DMS53 treated with DMSO at 0.1 percent for 48 hours (cell line): ENCODE data around the gene JAZF1.

Source experiments
- DNase-seq: peaks from one replicate; lab custom pipeline; 2025; ENCODE audit not compliant: unreplicated experiment; lab: John Stamatoyannopoulos, UW

The JAZF1 gene

GRCh38 chr7:28180364-28181147, at the start of gene JAZF1:
Gene JAZF1, minus strand, starts transcription at chr7:28180795.
- peak; percentile 68 for DNase-seq

DNA sequence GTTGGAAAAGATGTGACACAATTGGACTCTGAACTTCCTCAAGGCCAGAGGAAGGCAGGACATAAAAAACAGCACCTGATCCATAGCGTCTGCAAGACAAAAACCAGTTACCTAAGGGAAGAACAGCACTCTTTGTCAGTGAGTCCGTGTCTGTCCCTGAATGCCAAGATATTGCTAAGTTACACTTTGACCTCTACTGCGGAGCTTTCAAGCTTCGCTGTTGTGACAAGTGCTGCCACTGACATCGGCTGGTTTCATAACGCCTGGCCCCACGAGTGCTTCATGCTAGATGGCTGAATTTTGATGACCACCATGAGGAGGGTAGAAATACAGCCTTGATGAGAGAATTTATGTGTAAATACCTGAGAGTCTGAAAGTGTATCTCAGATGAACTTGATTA, 49.7 kb upstream of the JAZF1 start:
- DNase-seq = no peak

GRCh38 chr7:28228396-28228795, 47.8 kb upstream of the JAZF1 start:
- DNase-seq = no peak

DNA sequence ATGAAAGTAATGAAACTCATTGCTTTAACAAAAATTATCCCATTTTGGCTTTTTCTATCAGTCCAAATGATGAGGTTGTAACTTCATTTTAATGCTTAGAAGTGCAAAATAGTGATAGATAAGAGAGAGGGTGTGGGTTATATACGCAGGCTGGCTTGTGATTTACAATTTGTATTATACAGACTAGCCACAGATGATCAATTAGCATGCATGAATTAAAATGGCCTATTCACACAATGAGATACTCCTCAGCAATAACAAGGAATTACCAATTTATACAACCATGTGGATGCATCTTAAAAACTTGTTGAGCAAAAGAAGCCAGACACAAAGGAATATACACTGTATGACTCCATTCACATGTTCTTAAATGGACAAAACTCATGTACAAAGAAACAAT, 45.4 kb upstream of the JAZF1 start:
- no peak for DNase-seq

DNA sequence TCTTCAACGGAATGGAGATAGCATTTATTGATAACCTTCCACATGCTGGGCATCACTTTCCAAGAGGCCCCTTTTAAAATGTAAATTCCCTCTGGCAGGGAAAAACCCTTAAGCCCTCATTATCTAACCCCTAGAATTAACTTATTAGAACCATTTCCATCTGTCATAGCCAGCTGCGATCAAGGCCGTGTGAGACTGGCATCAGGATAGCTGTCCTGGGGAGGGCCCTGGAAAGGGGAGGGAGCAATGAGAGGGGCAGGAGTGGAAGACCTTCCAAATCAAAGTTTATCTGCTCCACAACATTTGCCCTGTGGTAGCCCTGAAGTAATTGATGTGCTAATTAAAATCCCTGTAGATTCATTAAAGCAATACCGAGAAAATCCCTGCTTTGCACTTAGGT, 45.0 kb upstream of the JAZF1 start:
- DNase-seq = no peak

DNA sequence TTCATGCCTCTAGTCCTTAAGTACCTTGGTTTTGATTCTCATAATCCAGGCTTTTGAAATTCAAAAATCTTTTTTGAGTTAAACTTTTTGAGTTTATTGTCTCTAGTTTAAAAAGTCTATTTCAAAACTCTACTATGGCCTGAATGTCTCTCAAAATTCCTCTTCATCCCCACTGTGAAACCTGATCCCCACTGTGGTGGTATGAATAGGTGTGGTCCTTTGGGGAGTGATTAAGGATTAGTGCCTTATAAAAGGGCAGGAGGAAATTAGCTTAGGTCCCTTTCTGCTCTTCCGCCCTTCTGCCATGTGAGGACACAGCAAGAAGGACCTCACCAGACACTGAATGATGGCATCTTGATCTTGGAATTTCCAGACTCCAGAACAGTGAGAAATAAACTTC, 44.1 kb upstream of the JAZF1 start:
- no peak for DNase-seq

GRCh38 chr7:28224172-28224571, 43.6 kb upstream of the JAZF1 start:
- no peak for DNase-seq

DNA sequence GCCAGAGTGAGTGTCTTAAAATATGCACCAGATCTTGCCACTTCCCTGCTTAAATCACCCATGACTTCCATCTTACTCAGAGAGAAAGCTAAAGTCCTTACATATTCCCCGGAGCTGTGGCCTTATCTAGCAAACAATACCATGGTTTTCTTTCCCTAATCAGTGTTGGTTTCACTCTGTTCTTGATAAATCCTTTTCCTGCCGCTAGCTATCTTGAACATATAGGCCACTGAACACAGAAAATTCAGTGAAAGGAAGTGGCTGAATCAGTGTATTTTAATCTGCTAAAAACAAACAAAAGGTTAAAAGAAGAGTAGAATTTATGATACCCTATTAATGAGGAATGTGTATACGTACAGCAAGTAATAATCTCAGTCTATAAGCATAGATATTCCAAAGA, 42.0 kb upstream of the JAZF1 start:
- no peak for DNase-seq

DNA sequence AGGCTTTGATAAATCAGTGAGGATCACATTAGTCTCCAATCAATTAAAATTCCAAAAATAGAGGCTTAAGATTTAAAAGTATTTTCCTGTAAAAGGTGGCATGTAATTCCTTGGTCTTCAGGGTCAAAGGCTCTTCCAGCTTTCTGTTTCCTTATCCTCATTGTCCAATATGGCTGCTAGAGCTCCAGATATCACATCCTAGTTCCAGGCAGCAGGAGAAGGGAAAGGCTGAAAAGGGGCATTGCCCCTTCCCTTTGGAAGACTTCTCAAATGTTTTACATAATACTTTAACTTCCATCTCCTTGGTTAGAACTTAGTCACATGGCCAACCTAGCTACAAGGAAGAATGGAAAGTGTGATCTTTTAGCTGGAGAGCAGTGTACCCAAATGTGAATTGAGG, 39.2 kb upstream of the JAZF1 start:
- no peak for DNase-seq

GRCh38 chr7:28217143-28217542, 36.5 kb upstream of the JAZF1 start:
- peak; percentile 65 for DNase-seq

- DNase-seq = no peak
These were observed 30.4 kb upstream of the JAZF1 start for GRCh38 chr7:28211006-28211405.

DNA sequence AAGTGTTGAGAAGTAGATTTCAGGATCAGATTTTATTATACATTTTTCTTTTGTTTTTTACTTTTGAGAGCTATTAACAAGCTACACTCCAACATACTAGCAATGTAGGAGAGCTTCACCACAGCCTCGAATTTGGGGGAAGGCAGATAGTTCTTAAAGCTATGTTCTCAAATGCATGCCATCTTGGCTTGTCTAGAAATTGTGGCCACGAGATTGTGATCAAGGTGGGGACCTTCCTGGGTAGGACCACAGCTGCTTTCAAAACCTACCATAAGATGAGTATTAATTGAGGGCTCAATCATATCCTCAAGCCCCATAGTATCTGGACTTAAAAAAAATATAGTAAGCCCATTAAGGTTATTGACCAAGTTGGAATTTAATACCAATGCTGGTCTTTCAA, 27.9 kb upstream of the JAZF1 start:
- no peak for DNase-seq

DNA sequence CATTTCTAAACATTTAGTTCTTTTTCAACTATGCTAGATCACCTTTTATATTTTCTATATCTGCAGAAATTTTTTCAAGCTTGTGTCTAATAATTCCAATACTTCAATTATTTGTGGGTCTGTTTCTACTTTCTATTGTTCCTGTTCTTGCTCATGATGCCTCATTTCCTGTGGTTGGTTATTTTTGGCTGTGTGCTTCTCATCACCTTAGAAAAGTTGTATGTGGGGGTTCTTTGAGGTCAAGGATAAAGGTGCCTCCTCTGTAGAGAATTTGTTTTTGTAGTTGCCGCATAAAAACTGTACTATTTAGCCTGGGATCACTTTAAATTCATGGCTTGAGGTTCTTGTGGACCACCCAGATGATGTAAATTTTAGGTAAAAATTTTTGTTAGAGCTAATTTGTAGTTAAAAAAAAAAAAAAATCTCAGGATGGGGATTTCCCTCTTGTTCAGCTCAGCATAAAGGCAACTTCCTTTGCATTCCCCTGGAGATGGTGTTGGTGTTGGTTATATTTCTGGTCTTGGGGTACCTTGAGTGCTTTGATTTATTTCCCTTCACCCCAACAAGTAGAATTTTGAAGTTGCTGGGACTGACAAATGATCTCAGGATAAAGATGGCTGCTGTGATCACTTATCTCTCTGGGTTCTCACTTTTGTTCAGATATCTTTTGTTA, 27.0 kb upstream of the JAZF1 start:
- DNase-seq = no peak

GRCh38 chr7:28205506-28205905, 24.9 kb upstream of the JAZF1 start:
- no peak for DNase-seq

DNA sequence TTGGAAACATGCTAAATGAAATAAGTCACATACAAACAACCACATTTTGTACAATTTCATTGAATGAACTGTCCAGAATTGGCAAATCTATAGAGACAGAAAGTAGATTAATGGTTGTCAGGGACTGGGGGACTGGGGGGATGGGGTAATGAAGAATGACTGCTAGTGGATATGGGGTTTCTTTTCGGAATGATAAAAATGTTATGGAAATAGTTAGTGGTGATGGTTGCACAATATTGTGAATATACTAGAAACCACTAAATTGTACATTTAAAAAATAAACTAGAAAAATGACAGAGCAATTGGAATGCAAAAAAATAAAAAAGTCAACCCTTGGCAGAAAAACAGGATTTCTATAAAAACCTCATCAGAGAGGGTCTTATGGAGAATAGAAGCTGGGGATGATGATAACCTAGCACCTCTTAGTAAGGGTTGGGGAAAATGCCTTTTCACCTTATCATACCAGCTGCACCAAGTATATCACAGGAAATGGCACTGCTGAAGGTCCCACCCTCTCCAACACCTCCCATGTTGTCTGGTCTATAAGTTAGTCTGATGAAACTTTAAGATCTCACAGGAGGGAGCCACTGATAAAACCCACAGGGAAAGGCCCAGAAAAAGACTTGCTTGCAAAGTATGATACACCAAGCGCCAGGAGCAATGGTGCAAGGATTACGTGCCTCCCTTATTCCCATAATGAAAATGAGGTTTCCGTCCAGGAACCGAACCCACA, 23.1 kb upstream of the JAZF1 start:
- DNase-seq = no peak

DNA sequence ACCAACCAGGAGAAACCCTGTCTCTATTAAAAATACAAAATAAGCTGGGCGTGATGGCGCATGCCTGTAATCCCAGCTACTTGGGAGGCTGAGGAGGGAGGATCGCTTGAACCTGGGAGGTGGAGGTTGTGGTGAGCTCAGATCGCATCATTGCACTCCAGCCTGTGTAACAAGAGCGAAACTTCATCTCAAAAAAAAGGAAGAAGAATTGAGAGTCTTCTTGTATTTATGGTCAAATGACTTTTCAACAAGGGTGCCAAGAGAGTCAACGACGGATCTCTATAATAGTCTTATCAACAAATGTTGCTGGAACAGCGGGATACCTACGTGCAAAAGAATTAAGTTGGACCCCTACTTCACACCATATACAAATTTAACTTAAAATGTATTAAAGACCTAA, 21.6 kb upstream of the JAZF1 start:
- DNase-seq = no peak

GRCh38 chr7:28201131-28201530, 20.5 kb upstream of the JAZF1 start:
- no peak for DNase-seq

DNA sequence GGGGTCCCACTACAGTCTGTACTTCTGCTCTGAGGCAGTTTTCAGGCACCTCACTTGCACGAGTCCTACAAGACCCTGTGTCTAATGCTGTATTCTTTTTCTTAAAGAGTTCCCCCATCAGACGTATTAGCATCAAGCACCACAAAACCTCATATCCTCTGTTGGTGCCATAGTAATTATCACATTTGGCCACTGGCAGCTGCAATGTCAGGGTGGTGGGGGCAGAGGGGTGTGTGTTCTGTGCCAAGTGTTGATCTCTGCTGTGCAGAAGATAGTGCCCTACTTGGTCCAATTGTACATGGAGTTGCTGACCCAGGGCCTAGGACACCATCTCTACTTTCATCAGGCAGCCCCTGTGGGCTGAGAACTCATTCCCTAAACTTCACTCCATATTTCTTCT, 20.0 kb upstream of the JAZF1 start:
- no peak for DNase-seq

GRCh38 chr7:28199021-28199510, 18.5 kb upstream of the JAZF1 start:
- no peak for DNase-seq

GRCh38 chr7:28195910-28196620, 15.5 kb upstream of the JAZF1 start:
- no peak for DNase-seq
